ELR (cell line): ENCODE measurements around the gene SRGAP1.
"Not testable (repeated sequence)": the region's sequence is repeated elsewhere in the genome, so short reads cannot be mapped to it uniquely, and the experiment has no call there.

ENCODE experiments used
- DNase-seq: peaks from one replicate; pipeline ENCODE4 v3.0.0-alpha.2; 2015; ENCODE audit warnings: low read depth

Gene SRGAP1

GRCh38 chr12:63869656-63870055 lies 25.2 kb downstream of the SRGAP1 start:
- peak; percentile 25 for DNase-seq

- no peak for DNase-seq
Observed at GRCh38 chr12:63870838-63871237, 26.3 kb downstream of the SRGAP1 start.

- DNase-seq, result no peak
Observed at GRCh38 chr12:63874897-63875480, 30.5 kb downstream of the SRGAP1 start.

GRCh38 chr12:63875703-63876102 lies 31.2 kb downstream of the SRGAP1 start:
- DNase-seq, result no peak

GRCh38 chr12:63876980-63877379 lies 32.5 kb downstream of the SRGAP1 start:
- DNase-seq, result no peak

GRCh38 chr12:63877693-63878092 lies 33.2 kb downstream of the SRGAP1 start:
- DNase-seq, result no peak

- not testable (repeated sequence) for DNase-seq
Observed at GRCh38 chr12:63880235-63880634, 35.7 kb downstream of the SRGAP1 start.

- DNase-seq, result no peak
Observed at GRCh38 chr12:63880742-63881263, 36.3 kb downstream of the SRGAP1 start.

- DNase-seq, result no peak
Observed at GRCh38 chr12:63882844-63883243, 38.3 kb downstream of the SRGAP1 start.

GRCh38 chr12:63885401-63885800 lies 40.9 kb downstream of the SRGAP1 start:
- no peak for DNase-seq

- DNase-seq, result peak; percentile 80
Observed at GRCh38 chr12:63888908-63889635, 44.6 kb downstream of the SRGAP1 start.

- peak; percentile 34 for DNase-seq
Observed at GRCh38 chr12:63889721-63890509, 45.4 kb downstream of the SRGAP1 start.

GRCh38 chr12:63893170-63893569 lies 48.7 kb downstream of the SRGAP1 start:
- no peak for DNase-seq

- no peak for DNase-seq
Observed at GRCh38 chr12:63894132-63894531, 49.6 kb downstream of the SRGAP1 start.

- DNase-seq, result no peak
Observed at GRCh38 chr12:63895841-63896240, 51.3 kb downstream of the SRGAP1 start.

GRCh38 chr12:63897931-63898330 lies 53.4 kb downstream of the SRGAP1 start:
- DNase-seq, result peak; percentile 26

- DNase-seq, result no peak
Observed at GRCh38 chr12:63898764-63899337, 54.4 kb downstream of the SRGAP1 start.

- no peak for DNase-seq
Observed at GRCh38 chr12:63899396-63899795, 54.9 kb downstream of the SRGAP1 start.

- DNase-seq, result no peak
Observed at GRCh38 chr12:63900922-63901793, 56.7 kb downstream of the SRGAP1 start.

- DNase-seq, result peak; percentile 46
Observed at GRCh38 chr12:63904653-63905052, 60.2 kb downstream of the SRGAP1 start.

GRCh38 chr12:63905544-63905943 lies 61.0 kb downstream of the SRGAP1 start:
- DNase-seq, result peak; percentile 93
